Posterior cingulate gyrus (tissue), 11 donors: ENCODE measurements around the gene PCP4L1.
"Not testable (repeated sequence)": the region's sequence is repeated elsewhere in the genome, so short reads cannot be mapped to it uniquely, and the experiment has no call there.

Source experiments
- DNase-seq, 10 donors: peaks; one replicate each; pipeline versions ENCODE4 v3.0.0 to v3.0.0-alpha.2; 2020 to 2021; ENCODE audit warnings: mixed read lengths in 3 of 10
- intact Hi-C: fragments of 100-400 bp; cut with DNase I; formaldehyde crosslinking; loops from one replicate; pipeline ENCODE4 v1.15.1; 2023

Gene PCP4L1

DNA sequence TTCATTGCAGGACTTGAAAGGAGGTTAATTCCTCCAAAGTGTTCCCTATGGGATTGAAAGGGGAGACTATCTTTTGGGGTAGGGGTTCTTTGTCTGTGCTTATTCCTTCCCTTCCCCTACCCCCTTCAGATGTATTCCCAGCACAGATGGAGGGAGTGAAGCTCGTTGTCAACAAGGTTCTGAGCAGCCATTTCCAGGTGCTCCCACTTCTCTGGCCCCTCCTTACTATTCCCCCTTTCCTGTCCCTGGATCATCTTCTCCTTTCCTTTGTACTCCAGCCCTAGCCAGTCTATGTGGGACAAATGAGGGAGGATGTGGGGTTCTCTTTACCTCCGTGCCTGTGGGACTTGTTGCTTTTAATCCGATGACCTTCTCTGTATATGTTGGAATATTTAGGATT, 31.8 kb upstream of the PCP4L1 start:
- DNase-seq, result no peak
- intact Hi-C loops, result loop anchor here (1.0 to 10.0 kb wide), 6 partner anchors 34 to 156 kb away; partner anchors contain the start of genes B4GALT3, CFAP126 and MPZ

DNA sequence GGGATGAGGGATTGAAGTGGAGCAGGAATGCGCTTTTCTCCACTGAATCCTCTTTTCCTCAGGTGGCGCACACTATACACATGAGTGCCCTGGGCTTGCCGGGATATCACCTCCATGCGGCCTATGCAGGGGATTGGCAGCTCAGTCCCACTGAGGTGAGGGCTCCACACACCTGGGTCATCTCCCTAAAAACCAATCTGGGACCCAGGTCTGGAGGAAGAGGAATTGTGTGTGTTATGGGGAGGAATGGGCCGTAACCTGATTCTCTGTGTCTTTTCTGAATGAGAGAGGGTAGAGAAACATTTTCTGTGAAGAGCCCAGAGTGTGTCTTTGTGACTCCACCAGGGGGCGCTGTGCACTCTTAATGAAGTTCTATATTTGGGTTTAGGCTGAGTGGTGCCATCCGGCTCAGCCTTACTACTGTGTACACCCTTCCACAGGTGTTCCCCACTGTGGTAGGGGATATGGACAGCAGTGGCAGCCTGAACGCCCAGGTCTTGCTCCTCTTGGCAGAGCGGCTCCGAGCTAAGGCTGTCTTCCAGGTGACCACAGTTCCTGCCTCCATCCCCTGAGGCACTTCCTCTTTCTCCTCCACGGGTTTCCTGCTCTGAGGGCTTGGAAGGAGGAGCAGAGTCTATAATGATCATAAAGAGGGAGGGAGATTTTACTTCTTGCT, 31.2 kb upstream of the PCP4L1 start:
- intact Hi-C loops, result loop anchor here (1.0 to 10.0 kb wide), 6 partner anchors 35 to 155 kb away; partner anchors contain the start of genes B4GALT3, CFAP126 and MPZ
- DNase-seq, result peak; percentile 65 to 97 (median 89)

DNA sequence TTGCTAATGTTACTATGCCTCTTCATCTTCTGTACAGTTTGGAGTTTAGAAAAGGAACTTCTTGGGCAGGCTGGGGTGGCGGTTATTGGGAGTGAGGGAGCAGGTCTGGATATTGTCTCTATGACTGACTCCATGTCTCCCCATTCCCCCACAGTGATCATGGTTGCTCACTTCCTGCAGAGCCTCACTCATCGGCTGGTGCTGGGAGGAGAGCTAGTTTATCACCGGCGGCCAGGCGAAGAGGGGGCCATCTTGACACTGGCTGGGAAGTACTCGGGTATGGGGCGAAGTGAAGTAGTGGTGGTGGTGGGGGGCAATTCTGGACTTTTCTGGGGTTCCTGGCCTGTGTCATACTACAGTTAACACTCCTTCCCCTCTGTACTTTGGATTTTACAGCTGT, 30.5 kb upstream of the PCP4L1 start:
- no peak for DNase-seq
- intact Hi-C loops, result loop anchor here (5.0 to 10.0 kb wide), 3 partner anchors 36 to 79 kb away; partner anchors contain the start of genes B4GALT3 and MPZ

DNA sequence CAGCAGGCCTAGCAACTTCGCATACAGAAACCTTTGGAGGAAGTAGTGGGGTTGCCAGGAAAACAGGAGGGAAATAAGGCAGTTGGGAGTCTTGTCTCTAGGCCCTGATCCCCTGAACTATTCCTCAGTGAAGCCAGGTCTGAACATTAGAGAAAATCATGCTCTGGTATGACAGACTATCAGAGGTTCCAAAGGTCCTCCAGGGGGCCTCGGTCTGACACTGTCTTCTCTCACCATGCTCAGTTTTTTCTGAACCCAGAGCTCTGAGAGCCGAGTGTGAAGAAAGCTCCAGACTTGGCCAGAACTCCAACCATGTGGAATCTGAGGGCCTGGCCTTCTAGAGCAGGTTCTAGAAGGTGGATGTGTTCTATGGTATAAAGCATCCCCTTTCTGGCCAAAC, 28.6 kb upstream of the PCP4L1 start:
- intact Hi-C loops, result loop anchor here (5.0 to 10.0 kb wide), 3 partner anchors 38 to 77 kb away; partner anchors contain the start of genes B4GALT3 and MPZ
- no peak for DNase-seq

DNA sequence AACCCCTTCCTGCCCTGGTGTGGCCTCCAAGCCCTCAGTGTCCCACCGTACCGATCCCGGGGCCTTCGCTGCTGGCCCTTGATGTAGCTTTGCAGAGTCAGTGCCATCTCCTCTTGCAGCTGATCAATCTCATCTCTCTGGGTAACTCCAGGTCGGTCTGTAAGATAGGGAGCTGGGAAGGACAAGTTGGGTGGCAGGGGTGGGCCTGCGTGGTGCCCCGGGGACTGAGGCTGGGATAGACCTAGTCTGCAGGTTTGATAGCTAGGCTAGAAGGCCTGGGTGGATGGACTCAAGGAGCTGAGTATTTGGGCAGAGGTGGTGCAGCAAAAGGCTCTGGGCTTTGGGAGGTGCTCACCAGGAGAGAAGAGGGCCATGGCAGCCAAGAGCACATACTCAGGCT, 27.8 kb upstream of the PCP4L1 start:
- no peak for DNase-seq
- intact Hi-C loops, result no loop called here

DNA sequence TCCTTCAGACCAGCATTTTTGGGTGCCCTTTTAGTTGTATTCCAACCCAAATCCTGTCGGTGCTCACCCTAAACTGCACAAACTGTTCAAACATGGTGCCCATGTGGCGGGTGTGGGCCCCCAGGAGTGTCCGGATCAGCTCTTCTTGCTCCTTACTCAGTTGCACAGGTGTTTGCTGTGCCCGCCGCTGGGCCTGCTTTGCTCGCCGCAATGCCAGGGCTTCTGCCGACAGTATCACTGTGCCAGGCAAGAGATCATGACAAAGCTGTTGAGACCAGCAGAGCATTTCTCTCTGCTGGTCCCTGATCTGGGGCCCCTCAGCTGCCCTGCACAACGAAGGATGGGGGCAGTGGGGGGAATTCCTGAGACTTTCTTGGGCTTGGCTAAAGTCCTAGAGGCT, 25.4 kb upstream of the PCP4L1 start:
- peak in 1 of 10 donors; percentile 55 for DNase-seq
- intact Hi-C loops, result no loop called here

DNA sequence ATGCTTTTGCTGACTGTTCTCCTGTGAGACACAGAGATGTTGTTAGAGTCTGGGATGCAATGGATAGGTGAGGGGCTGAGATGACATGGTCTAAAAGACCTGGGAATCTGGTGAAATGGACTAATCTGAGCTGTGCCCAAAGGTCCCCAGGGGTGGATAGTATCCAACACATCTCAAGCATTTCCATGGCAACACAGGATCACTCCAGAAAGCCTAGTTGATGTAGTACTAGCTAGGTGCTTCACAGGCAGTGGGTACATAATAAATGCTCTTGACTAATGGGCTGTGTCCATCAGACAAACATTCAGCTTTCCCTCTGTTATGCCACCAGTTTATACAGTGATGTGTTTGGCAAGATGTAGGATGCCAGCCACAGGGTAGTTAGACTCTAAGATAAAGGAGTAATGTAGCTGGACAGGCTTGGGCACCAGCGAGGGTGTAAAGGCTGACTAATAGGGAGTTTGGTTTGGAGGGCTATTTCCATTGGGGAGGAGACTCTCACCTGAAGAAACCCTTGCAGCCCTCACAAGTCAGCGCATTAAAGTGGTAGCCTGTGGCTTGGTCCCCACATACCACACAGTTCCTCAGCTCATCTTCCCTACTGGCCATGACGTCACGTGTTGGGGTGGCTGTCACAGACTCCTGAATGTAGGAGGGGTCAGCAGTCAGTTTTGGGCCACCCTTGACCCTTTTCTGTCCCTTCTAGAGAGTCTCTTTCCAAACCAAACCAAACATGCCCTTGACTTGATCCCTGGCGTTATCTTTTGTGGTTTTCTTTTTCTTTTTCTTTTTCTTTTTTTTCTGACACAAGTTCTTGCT, 22.4 kb upstream of the PCP4L1 start:
- intact Hi-C loops, result no loop called here
- DNase-seq, result no peak

DNA sequence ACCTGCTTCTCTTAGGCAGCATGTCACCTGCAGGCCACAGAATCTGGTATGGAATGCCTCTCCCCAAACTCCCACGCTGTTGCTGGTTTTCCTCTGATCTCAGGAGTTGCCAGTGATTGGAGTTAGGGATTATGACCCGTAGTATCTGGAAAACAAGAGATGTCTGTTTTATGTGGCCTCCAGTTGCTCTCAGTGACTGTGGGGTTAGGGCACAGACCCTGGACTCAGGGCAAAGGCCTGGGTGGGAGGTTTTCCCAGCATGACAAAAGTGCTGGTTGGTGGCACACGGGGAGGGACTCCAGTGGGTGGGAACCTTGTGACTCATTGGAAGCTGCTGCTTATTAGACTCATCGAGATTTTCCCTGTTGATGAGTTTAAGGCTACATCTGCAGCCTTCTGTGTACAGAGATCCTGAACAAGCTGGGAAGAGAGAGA, 20.5 kb upstream of the PCP4L1 start, which contains the start of gene NR1I3:
NR1I3 (minus strand) TSS at position 165 of the 435 bp plus-strand sequence. CDS start 1,638 bp downstream, outside the sequence.
- intact Hi-C loops, result no loop called here
- DNase-seq, result peak in 1 of 10 donors; percentile 7

DNA sequence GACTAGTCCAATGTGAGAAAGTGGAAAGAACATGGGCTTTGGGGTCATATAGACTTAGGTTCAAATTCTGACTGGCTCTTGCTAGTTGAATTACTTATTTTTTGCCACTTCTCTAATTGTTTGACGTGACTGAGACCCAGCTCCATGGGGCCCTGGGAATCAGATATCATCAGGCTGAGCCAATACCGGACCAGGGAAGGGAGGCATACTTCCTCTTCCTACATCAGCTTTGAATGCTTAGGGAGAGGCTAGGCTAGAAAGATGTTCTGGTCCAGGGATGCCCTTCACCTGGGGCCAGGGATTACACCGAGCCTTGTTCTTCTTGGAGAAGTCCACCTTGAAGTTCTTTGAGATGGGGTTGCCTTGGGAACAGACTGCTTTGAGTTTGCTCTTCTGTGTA, 16.9 kb upstream of the PCP4L1 start:
- DNase-seq, result no peak

DNA sequence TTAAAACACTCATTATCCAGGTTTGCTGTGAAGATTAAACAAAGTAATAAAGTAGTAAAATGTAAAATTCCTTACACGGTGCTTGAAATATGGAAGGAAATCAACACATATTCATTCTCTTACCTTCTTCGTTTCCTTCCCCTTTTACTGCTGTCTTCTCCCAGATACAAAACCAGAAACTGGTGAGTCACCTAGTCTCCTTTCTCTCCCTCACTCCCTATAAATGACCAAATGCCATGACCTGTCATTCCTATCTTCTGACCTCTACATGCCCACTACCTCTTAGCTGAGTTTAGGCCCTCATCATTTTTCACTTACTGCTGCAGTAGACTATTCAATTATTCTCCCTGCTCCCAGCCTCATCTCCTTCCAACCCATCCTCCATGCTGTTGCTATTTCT, 16.2 kb upstream of the PCP4L1 start:
- no peak for DNase-seq
- intact Hi-C loops, result no loop called here

More for the DNA sequence above, 16.9 kb upstream of the PCP4L1 start:
- intact Hi-C loops, result no loop called here

DNA sequence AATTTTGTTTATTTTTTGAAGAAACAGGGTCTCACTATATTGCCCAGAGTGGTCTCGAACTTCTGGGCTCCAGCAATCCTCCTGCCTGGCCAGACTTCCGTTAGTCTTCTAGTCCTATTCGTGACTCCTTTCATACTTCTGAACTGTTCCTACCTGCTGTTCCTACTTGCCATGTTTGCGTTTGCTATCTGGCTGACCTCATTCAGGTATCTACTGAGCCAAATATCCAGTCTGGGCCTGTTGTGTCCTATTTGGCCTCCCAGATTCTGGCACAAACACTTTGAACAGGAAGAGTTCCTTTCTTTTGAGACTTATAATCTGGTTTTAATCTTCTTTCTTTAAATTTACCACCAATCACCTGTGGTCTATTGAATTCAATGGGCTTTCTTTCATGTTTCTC, 13.7 kb upstream of the PCP4L1 start:
- DNase-seq, result no peak
- intact Hi-C loops, result no loop called here

DNA sequence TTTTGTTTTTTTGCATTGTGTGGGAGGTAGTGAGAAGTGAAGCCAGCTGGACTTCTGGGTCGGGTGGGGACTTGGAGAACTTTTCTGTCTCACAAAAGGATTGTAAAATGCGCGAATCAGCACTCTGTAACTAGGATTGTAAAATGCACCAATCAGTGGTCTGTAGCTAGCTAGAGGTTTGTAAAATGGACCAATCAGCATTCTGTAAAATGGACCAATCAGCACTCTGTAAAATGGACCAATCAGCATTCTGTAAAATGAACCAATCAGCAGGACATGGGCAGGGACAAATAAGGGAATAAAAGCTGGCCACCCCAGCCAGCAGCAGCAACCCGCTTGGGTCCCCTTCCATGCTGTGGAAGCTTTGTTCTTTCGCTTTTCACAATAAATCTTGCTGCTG, 8.4 kb upstream of the PCP4L1 start:
- DNase-seq, intact Hi-C loops: not testable (repeated sequence)

DNA sequence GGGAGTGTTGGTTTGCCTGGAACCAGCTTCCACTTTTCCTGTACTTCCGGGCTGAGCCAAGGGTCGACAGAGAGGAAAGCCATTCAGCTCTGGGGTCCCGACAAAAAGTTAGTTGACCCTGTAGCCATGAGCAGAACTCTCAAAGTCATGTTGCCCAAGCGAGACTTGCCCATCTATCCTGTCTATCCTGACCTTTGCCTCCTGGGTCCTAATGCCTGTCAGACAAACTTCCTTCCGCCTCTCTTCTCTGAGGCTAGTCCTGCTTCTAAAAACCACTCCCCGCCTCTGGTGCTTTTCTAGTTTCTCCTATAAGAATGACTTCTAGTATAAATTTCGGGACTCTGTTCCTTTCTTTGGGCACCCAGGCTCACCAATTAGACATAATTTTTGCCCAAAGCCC, 7.7 kb upstream of the PCP4L1 start:
- intact Hi-C loops, result no loop called here

DNA sequence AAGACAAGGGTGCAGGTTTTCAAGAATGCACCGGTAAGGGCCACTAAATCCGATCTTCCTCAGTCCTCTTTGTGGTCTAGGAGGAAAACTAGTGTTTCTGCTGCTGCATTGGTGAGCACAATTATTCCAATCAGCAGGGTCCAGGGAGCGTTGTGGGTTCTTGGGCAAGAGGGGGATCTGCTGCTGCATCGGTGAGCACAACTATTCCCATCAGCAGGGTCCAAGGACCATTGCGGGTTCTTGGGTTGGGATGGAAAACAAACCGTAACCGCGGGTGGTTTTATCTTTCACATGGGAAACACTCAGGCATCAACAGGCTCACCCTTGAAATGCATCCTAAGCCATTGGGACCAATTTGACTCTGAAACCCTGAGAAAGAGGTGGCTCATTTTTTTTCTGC, 7.0 kb upstream of the PCP4L1 start:
- DNase-seq, result no peak
- intact Hi-C loops, result no loop called here

More for the DNA sequence above, 7.7 kb upstream of the PCP4L1 start:
- DNase-seq, result no peak

DNA sequence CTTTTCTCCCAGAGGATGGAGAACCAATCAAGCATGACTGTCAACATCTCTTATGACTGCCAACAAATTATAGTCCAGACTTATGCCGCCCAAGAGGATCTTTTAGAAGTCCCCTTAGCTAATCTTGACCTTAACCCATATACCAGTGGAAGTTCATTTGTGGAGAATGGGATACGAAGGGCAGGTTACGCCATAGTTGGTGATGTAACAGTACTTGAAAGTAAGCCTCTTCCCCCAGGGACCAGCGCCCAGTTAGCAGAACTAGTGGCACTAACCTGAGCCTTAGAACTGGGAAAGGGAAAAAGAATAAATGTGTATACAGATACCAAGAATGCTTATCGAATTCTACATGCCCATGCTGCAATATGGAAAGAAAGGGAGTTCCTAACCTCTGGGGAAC, 3.2 kb upstream of the PCP4L1 start:
- DNase-seq, intact Hi-C loops: not testable (repeated sequence)

DNA sequence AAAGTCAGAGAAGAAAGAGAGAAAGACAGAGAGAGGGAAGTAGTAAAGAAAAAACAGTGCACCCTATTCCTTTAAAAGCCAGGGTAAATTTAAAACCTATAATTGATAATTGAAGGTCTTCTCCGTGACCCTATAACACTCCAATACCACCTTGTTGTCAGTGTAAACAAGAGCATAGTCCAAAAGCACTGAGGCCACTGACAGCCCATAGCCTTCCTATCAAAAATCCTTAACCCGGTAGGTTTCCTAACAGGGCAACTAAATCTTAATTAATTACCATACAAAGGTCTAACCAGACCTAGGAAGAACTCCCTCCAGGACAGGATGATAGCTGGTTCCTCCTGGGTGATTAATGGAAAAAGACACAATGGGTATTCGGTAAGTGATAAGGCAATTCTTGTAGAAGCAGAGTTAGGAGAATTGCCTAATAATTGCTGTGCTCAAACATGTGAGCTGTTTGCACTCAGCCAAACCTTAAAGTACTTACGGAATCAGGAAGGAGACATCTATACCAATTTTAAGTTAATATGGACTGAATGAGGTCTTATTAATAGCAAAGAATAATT, 2.5 kb upstream of the PCP4L1 start:
- intact Hi-C loops, DNase-seq: not testable (repeated sequence)

DNA sequence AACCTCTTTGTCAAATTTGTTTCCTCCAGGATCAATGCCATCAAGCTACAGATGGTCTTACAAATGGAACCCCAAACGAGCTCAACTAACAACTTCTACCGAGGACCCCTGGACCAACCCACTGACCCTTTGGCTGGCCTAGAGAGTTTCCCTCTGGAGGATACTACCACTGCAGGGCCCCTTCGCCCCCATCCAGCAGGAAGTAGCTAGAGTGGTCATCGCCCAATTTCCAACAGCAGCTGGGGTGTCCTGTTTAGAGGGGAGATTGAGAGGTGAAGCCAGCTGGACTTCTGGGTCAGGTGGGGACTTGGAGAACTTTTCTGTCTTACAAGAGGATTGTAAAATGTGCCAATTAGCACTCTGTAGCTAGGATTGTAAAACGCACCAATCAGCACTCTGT, 1.4 kb upstream of the PCP4L1 start:
- intact Hi-C loops, DNase-seq: not testable (repeated sequence)

DNA sequence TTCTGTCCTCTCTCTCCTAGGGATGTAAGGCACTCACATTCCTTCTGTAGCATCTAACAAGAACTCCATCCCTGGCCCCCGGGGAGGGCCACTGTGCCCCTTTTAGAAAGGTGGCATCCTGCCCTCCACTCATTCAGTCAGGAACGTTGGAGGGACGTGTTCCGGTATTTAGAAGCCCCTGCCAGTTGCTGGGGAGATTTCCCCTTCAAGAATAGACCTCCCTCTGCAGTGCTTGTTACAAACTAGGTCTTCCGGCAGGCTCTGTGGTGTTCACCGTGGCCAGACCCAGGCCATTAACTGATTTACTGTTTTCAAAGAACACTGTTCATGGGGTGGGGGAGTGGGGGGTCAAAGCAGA, 779 bp downstream of the PCP4L1 start:
- intact Hi-C loops, result no loop called here
- DNase-seq, result no peak

DNA sequence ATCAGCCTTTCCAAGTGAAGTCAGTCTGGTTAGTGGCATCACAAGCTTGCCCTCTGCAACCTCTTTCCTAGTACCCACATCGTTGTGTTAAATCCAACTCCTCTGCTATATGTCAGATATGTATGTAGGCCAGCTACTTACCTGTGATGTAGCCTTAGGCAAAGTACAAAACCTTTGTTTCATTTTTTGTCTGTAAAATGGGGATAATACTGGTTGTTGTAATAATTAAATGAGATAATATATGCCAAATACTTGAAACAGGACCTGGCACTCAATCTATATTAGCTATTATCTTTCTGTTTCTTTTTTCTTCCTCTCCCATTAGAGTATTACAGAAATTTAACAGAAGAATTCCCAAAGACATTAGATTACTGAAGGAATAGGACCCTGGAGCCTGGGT, 1.2 kb downstream of the PCP4L1 start:
- intact Hi-C loops, result no loop called here
- DNase-seq, result no peak

DNA sequence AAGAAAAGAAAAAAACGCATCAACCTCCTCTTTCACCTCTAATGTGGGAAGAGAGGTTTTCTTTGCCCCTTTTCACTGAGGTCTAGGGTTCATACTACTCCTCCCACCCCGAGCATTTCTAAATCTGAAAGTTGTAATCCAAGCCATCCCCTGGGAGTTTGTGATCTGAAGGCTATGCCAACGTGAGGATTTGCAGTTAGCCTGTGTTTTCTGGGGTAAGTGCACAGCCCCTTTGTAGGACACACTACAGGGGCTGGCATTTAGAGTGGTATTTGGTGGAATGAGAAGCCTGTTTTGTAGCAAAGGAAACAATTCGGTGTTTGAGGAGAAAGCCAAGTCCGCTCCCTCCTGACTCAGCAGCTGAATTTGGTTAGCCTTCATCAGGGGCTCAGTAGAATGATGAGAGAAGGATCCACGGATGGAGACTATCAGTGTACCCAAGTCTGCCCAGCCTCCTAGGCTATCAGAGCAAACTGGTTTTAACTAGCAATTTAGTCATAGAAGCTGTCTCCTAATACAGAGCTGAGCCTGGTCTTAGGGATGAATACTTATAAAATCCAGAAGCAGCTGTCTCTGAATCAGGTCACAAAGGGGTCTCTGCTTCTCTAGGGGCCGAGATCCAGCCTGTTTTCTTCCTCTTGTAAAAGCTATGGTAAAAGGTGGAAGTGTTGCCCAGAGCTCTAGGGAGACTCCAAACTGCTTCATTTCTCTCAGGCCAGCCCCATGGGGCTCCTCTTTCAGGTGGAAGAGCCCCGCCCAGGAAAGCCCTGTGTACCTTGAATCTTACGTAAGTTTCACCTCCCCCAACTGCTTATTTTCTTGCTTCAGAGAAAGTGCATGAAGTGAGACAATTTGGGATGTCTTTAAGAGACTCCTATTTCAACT, 2.1 kb downstream of the PCP4L1 start:
- intact Hi-C loops, result no loop called here
- DNase-seq, result no peak
